M059J (cell line): ENCODE measurements around the gene ANKRD55. TPM values are rescaled to one million over a fixed set of nuclear protein-coding genes. Genes with fewer than 3 reads are reported as not detected.

ENCODE experiments used
- total RNA-seq: library from RNA; depleted of rRNA; stranded (reverse); fragments of >200 nt; shearing (Covaris generic); gene quantifications from 2 replicates; pipeline ENCODE4 v1.2.3, GENCODE V29; 2014; rRNA removed

The ANKRD55 gene
- total RNA-seq, 1 experiment from 2014 or later: 0.17 TPM

Other genes with a start within 250 kb of the ANKRD55 start
- gene IL6ST, start 238.4 kb downstream of the ANKRD55 start, total RNA-seq: 82.5 and 128 TPM in 2 replicates